ENCODE measurements around the gene PLEKHA8.

The PLEKHA8 gene

DNA sequence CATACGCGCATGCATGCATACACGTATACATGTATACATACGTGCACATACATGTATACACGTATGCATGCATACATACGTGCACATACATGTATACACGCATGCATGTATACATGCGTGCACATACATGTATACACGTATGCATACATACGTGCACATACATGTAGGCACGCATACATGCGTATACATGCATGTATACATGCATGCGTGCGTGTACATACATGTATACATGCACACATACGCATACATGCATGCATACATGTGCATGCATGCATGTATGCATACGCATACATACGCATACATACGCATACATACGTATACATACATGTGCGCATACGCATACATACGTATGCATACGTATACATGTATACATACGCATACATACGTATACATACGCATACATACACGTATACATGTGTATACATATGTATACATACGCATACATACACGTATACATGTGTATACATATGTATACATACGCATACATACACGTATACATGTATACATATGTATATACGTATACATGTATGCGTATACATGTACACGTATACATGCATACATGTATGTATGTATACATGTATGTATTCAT is 87.6 kb downstream of the PLEKHA8 start:
- in situ Hi-C loops (cut with HindIII; ENCODE audit: low sequenced_read_pairs) = no loop called here
- DNase-seq (ENCODE audit: low read depth, low spot score) = no peak
- no peak overlapping the region for H3K4me3 ChIP-seq (ENCODE audit: low read depth, low read length)
- TF ChIP-seq, protein P1, sequence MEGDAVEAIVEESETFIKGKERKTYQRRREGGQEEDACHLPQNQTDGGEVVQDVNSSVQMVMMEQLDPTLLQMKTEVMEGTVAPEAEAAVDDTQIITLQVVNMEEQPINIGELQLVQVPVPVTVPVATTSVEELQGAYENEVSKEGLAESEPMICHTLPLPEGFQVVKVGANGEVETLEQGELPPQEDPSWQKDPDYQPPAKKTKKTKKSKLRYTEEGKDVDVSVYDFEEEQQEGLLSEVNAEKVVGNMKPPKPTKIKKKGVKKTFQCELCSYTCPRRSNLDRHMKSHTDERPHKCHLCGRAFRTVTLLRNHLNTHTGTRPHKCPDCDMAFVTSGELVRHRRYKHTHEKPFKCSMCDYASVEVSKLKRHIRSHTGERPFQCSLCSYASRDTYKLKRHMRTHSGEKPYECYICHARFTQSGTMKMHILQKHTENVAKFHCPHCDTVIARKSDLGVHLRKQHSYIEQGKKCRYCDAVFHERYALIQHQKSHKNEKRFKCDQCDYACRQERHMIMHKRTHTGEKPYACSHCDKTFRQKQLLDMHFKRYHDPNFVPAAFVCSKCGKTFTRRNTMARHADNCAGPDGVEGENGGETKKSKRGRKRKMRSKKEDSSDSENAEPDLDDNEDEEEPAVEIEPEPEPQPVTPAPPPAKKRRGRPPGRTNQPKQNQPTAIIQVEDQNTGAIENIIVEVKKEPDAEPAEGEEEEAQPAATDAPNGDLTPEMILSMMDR (IDR thresholded peaks at IDR 0.05; ENCODE audit: low read depth, low read length) = no peak

DNA sequence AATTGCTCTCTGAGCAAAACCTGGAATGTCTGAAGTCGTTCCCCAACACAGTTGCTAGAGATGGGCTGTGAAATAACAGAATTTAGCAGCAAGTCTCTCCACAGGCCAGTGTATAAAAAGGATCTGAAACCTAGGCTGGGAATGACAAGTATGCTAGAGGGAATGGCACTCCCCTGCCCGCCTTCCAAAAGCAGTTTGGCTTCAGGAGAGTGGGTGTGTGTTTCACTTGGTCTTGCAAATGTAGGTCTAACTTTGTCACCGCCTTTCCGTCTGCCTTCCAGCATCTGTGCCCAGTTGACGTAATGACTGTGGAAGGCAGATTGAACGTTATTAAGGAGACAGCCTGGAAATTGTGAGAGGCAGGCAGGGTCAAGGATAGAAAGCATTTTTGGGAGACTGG is 88.6 kb downstream of the PLEKHA8 start:
- in situ Hi-C loops (cut with HindIII; ENCODE audit: low sequenced_read_pairs) = no loop called here
- H3K4me3 ChIP-seq (ENCODE audit: low read depth, low read length) = no peak overlapping the region
- TF ChIP-seq, protein P1 (IDR thresholded peaks at IDR 0.05; ENCODE audit: low read depth, low read length) = no peak
- no peak for DNase-seq (ENCODE audit: low read depth, low spot score)

DNA sequence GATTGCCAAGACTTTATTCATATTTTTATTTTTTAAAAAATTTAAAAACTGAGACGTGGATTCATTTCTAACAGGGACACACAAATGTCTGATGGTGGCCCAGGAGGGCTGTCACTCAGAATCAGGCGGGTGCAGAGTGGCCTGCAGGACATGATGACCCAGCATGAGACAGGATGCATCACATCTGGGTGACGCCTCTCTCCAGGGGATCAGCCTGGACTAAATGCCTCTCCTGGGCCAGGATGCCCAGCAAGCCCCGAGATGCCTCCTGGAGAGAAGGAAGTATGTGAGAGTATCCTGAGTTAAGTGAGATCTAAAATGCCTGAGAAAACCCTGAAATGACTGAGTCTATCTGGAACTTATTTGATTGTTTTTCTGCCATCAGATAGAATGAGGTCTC is 89.7 kb downstream of the PLEKHA8 start:
- H3K4me3 ChIP-seq (ENCODE audit: low read depth, low read length) = no peak overlapping the region
- TF ChIP-seq, protein P1 (IDR thresholded peaks at IDR 0.05; ENCODE audit: low read depth, low read length) = no peak
- DNase-seq (ENCODE audit: low read depth, low spot score) = no peak
- in situ Hi-C loops (cut with HindIII; ENCODE audit: low sequenced_read_pairs) = no loop called here

DNA sequence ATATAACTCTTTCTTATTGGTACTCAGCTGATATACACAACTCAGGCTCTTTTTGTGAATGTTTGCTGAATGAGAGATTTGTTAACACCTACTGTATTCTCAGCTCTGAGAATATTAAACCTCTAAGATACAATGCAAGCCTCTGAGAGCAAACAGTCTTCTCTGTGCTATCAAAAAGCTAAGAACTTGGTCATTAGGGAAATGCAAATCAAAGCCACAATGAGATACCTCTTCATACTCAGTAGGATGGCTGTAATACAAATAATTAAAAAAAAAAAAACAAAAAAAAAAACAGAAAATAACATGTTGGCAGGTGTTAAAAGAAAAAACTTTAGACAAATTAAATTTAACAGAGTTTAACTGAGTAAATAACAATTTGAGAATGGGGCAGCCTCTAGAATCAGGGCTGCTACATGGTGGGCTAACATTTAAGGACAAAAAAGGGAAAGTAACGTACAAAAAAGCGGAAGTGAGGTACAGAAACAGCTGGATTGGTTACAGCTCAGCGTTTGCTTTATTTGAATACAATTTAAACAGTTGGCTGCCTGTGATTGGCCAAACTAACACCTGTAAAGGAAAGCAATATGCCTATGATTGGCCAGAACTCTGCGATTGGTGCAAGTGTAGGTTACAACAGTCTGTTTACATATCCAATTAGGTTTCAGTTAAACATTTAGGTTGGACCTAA is 91.8 kb downstream of the PLEKHA8 start:
- TF ChIP-seq, protein P1 (IDR thresholded peaks at IDR 0.05; ENCODE audit: low read depth, low read length) = no peak
- no peak overlapping the region for H3K4me3 ChIP-seq (ENCODE audit: low read depth, low read length)
- DNase-seq (ENCODE audit: low read depth, low spot score) = no peak
- in situ Hi-C loops (cut with HindIII; ENCODE audit: low sequenced_read_pairs) = no loop called here

DNA sequence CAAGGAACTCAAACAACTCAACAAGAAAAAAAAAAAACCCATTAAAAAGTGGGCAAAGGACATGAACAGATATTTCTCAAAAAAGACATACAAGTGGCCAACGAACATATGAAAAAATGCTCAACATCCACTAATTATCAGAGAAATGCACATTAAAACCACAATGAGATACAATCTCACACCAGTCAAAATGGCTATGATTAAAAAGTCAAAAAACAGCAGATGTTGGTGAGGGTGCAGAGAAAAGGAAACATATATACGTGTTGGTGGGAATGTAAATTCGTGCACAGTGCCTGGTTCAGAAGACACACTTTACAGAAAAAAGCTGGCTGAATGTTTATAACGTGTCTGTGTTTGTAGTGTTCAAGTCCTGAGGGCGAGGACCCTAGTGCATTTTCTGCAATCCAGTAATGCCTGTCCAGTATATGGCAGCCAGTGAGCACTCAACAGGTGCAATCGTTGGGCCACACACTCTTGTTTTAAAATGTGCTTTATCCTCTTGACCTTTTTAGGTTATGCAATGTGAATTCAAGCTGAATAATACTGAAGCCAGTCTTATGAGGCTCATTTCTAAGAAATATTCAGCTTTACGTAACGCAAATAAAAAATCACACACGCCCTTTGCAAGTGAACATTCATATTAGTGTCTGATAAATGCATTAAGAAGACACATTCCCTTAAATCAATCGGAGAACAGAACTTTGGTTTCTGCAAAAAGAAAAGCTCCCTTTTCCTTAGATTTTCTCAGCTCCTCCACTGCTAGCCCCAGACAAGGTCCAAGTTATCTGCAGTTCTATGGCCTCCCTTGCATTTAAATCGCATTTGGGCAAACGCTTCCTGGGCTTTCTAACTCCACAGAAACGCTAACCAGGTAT is 105.8 kb downstream of the PLEKHA8 start:
- in situ Hi-C loops (cut with HindIII; ENCODE audit: low sequenced_read_pairs) = no loop called here
- peak overlapping the region; percentile 57 for H3K4me3 ChIP-seq (ENCODE audit: low read depth, low read length)
- TF ChIP-seq, protein P1 (IDR thresholded peaks at IDR 0.05; ENCODE audit: low read depth, low read length) = no peak
- DNase-seq (ENCODE audit: low read depth, low spot score) = no peak

DNA sequence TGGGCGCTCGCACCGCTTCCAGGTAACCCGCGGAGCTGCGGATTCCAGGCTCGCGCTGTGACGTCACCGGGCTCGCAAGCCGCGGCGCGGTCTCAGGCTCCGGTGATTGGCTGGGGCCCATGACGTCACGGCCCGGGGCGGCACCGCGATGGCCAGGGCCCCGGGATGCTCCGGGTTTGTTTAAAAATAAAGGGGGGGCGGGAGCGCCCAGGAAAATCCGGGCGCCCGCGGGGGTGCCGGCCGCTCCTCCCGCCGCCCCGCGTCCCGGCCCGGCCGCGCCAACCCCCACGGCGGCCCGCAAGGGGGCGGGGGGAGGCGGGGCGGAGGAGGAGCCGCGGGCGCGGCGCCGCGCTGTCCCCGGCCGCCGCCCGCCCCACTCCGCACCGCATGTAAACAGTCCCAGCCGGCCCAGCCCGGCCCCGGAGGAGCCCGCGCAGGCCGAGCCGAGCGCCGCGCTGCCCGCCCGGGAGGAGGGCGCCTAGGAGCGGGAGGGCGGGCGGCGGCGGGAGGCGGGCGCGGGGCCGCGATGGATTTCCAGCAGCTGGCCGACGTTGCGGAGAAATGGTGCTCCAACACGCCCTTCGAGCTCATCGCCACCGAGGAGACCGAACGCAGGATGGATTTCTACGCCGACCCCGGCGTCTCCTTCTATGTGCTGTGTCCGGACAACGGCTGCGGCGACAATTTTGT is 106.5 kb downstream of the PLEKHA8 start, which contains the start of gene MTURN:
Gene MTURN (plus strand): TSS at position 376 of the 690 bp plus-strand sequence. CDS start 151 bp downstream, at position 527.
- in situ Hi-C loops (cut with HindIII; ENCODE audit: low sequenced_read_pairs) = no loop called here
- TF ChIP-seq, protein P1 (IDR thresholded peaks at IDR 0.05; ENCODE audit: low read depth, low read length) = no peak
- DNase-seq (ENCODE audit: low read depth, low spot score) = peak; percentile 79

More for the DNA sequence above, 106.5 kb downstream of the PLEKHA8 start, which contains the start of gene MTURN:
- peak within 1 kb of the TSS; percentile 76 for H3K4me3 ChIP-seq (ENCODE audit: low read depth, low read length)
